GM21737 (cell line): Measurements from ENCODE around the gene PTCH1.
A peak's percentile ranks its signal among the peaks of the same experiment; 100 is the strongest.

Source experiments
- ATAC-seq: cut with Tn5 transposase; IDR thresholded peaks from one replicate; pipeline ENCODE4 v1.9.1; 2021; ENCODE audit warnings: mild to moderate bottlenecking, moderate library complexity; ENCODE audit not compliant: unreplicated experiment

PTCH1 gene

DNA sequence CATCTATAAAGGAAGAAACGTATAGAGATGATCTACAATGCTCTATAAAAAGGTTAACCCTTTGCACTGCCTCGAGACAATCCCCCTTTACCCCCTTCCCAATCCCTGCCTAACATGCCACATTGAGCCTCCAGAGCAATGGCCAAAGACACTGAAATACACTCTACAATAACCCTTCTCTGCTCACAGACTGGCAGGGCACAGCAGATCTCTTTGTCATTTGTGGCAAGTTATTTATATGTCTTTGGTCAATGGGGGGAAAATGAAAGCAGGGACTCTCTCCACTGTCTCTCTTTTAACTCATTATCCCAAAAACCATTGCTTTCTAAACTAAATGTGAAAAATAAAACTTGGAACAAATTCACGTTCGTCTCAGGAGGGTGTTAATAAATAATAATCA is 51.7 kb downstream of the PTCH1 start:
- ATAC-seq = no peak

DNA sequence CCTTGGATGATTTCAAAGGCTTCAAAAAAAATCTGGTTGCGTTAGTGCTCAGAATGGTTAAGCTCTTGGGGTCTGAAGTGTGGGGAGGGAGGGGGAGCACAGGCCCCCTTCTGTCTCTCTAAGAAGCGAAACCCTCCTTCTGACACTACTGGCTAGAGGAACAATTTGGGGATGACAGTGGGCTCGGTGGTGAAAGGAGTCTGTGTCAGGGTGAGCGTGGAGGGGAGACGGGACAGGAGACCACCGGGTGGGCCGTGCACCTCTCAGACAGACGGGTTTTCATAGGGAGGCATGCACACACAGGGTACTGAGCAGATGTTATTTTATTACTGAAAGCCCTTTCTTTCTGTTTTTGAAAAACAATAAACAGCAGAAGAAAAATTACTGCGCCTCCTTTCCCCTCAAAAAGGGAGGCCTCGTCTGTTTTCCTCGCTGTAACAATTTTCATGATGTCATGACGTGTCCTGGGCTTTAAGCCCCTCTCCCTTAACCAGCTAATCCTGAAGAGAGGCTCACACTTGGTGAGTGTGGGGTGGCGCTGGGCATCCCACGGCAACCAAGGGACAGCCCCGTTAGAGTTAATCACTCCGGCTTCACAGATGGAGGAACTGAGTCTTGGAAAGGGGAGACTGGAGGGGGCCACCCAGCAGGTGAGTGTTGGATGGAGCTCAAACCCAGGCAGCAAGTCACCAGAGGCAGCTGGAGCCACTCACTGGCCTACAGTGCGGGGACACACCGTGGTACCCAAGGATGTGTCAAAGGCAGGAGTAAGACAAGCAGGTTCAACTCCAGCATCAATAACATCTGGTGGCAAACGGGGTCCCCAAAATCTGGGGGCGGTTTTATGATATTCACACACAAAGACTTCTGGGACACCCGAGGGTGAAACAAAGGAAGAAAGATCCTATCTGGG is 53.4 kb downstream of the PTCH1 start:
- ATAC-seq = peak; percentile 20

- peak; percentile 93 for ATAC-seq
Observed at GRCh38 chr9:95462249-95463147, 54.3 kb downstream of the PTCH1 start.

DNA sequence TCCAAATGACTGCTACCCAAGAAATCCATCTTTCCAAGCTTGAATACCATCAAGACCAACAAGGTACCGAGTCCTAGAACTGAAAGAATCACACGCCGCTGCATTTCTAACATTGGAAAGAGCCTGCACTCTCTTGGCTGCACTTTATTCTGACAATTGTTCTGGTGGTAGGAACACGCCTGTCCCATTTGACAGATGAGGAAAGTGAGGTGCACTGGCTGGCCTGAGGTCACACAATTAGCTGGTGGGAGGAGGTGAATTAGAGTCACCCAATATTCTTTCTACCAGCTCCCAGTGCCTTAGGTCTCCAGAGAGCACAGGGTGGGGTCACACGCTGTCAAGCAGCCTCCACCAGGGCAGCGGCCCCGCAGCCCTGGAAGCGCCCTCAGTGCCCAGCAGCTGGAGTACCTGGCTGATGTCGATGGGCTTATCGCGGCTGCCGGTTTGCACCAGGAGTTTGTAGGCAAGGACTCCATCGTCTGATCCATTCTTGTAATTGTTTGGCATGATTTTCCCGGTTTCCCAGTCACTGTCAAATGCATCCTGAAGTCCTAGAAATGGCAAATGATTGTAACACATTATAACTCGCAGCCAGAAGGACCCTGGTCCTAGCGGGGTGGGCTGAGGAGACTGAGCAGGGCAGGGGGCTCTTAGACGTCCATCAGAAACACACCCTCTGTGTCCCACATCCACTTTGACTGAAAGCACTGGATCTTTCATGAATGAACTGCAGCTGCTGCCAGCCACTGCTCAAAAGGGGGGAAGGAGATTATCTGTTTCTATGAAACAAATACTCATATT is 55.1 kb downstream of the PTCH1 start:
- no peak for ATAC-seq

DNA sequence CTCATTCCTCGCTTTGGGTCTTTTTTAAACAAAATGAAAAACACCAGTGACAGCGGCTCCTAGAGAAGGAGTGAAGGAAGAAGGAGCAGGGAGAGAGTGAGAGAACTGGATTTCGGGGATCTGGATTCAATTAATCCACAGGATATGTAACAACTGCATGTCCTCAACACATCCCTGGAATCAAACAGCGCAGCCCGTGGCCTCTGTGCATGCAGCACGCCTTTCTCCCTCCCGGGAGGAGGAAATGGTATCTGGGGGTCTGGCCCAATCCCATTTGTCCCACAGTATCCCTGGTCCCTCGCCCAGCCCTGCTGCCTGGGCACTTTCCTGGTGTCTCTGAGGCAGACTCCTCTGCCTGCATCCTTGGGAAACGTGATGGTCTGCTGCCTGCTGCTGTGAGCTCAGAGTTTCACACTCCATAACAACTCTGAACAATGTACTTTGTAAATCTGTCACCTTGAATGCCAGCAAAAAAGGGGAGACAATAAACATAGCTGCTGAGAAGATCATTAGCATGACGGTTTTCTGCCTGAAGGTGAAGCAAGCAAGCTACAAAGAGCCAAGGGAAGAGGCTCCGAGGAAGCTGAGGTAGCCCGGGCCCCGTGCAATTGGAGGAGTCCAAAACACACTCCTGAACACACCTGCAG is 56.1 kb downstream of the PTCH1 start:
- ATAC-seq = no peak

DNA sequence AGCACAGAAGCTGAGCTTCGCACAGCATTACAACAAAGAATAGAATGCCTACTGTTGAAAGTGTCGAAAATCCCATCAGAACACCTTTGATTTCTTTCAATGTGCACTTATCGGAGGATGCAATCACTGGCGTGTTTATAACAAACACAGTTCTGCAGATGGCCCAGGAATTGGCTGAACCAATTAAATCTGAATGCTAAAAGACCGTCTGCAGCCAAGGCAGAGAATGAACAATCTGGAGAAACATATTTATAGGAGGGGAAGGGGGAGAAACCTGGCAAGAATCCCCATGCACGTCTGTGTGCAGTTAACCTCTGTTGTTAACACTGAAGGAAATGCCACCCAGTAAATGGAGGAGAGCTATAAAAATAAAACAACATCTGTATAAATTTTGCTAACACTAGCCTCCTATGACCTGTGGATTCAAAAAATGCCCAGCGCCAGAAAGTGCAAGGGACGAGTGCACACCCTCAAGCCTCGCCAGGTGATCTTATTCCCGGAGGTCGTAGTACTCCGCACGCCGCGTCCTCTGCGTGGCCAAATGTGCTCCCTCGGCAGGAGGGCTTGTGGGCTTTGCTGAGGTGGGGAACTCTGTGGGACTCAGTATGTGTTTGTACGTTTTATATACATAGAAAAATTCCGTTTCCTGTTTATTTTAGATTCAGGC is 56.8 kb downstream of the PTCH1 start:
- ATAC-seq = no peak

- ATAC-seq = no peak
Observed at GRCh38 chr9:95459178-95459577, 57.6 kb downstream of the PTCH1 start.

DNA sequence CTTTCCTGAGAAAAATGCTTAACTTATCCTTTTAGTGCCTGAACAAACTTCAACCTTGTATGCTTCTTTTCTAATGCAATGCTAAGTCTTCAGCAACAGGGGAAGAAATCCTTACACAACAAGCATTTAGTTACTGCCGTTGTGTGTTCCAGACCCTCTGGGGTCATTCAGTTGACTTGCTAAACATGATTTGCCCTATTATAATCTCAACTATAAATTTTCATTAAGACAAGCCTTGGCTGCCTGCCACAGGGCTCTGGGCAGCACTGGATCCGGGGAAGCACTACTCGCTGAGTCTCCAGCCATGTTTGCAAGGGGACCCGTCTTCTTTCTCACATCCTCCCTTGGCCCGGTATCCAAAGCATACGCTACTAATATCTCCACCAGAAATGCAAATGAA is 58.1 kb downstream of the PTCH1 start:
- no peak for ATAC-seq

GRCh38 chr9:95457769-95458168 is 59.0 kb downstream of the PTCH1 start:
- ATAC-seq = no peak

- ATAC-seq = no peak
Observed at GRCh38 chr9:95455714-95456113, 61.1 kb downstream of the PTCH1 start.

GRCh38 chr9:95452176-95452575 is 64.6 kb downstream of the PTCH1 start:
- no peak for ATAC-seq

GRCh38 chr9:95451065-95451426 is 65.7 kb downstream of the PTCH1 start:
- no peak for ATAC-seq

DNA sequence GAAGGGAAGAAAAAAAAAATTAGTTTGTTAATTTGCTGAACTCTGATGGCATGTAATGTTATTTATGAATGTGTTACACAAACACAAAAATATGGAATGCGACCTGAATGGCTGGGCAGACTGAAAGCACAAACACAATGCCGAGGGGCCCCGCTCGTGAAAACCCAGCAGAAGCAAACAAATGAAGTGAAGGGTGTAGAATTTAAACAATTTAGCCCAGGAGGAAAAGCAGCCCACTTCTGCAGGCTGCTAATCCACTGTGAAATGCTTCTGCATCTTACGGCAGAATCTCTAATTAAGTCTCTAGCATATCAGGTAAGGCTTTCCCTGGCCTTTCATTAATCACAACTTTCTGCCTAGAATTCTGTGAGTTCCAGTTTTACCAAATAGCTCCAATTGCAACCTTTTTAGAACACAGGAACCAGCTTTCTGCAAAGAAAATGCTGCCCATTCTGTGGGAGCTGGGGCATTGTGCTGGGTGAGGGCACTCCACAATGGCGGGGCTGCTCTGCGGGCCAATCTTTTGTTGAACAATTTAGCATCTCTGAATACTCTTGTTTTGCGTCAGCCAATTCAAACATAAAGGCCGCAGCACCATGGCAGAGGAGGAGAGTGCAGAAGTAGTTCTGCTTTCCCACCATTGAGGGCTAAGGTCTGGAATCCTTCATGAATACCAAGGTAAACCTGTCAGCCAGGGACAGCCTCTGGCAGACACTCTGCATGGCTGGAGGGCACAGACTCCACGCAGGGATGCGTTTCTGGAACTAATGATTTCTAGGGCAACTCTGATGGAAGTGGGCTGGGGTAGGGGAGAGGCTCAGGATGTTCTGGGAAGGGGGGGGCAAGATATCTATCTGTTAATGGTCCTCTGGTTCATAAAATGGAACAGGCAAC is 66.4 kb downstream of the PTCH1 start:
- ATAC-seq = no peak

DNA sequence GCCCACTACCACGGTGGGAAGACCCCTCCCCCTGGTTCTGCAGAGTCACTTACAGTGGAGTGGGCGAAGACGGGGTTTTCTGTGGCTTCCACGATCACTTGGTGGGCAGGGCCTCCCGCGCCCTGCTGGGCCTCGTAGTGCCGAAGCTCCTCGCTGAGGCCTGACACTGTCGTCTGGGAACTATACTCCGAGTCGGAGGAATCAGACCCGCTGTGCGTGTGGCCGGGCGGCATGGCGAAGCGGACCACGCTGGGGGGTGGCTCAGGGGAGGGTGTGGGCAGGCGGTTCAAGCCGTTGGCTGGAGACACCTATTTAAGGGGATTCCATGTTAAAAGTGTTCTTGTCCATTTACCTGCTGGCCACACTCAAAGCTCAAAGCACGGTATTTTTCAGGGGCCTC is 67.8 kb downstream of the PTCH1 start:
- no peak for ATAC-seq

DNA sequence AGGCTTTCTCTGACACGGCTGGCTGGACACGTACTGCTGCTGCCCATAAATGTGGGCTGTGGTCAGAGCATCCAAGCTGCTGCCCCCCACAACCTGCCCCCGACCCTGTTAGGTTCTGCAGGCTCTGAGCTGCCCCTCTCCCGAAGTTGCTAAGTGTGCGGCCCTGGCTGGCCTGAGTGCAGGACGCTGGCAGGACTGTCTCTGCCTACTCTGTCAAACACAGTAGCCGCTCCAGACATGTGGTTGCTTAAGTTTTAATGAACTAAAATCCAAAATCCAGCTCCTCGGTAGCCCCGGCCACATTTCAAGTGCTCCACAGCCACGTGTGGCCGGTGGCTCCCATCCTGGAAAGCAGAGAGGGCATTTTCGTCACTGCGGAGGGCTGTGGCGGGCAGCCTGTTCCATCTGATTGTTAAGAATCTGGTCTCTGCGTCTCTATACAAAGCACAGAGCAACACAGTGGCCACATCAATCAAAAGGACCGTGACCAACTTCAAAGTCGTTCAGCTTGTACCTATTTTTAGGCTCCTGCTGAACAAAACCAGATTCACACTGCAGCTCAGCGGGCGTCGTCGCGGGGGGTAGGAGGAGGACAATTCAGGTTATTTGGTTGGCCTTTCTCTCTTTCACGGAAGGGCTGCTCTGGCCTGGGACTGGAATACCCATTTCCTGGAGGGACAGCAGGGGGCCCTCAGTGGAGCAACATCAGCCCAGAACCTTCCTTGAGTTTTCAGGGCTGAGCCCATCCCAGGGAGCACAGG is 68.9 kb downstream of the PTCH1 start:
- ATAC-seq = no peak

- no peak for ATAC-seq
Observed at GRCh38 chr9:95446984-95447383, 69.8 kb downstream of the PTCH1 start.

GRCh38 chr9:95446259-95446658 is 70.5 kb downstream of the PTCH1 start:
- ATAC-seq = no peak

DNA sequence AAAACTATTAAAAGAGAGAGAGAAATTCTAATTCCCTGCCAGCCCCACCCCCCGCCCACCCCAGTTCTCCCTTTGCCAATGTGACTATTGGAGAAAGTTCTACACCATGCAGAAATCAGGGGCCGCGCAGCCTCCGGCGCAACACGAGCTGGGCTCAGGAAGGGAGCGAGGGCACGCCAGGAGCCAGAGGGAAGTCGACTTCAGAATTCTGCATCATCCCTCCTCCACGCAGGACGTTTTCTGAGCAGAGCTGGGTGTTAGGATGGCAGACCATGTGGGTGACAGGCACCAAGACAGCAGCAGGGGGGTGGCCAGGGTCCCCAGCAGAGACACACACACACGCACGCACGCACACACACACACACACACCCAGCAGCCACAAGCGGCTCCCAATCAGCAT is 72.6 kb downstream of the PTCH1 start:
- no peak for ATAC-seq
